Measurements from ENCODE around the gene ANKAR.

ANKAR gene

GRCh38 chr2:189674374-189675112, at the start of gene ANKAR:
TSS of gene ANKAR (plus strand) at chr2:189674670. CDS start at chr2:189676491, 1,821 bp downstream.
- H3K4me3 ChIP-seq (ENCODE audit: low read depth, low read length) = peak within 1 kb of the TSS; percentile 69
- TF ChIP-seq CTCF (IDR thresholded peaks at IDR 0.05; ENCODE audit: low read depth, low read length, missing control alignments) = peak; percentile 79
- DNase-seq (ENCODE audit: low read depth) = peak; percentile 56

GRCh38 chr2:189625636-189626035, 48.8 kb upstream of the ANKAR start:
- TF ChIP-seq CTCF (IDR thresholded peaks at IDR 0.05; ENCODE audit: low read depth, low read length, missing control alignments) = no peak
- no peak overlapping the region for H3K4me3 ChIP-seq (ENCODE audit: low read depth, low read length)
- no peak for DNase-seq (ENCODE audit: low read depth)

- no peak for TF ChIP-seq CTCF (IDR thresholded peaks at IDR 0.05; ENCODE audit: low read depth, low read length, missing control alignments)
- no peak for DNase-seq (ENCODE audit: low read depth)
- no peak overlapping the region for H3K4me3 ChIP-seq (ENCODE audit: low read depth, low read length)
Observed at GRCh38 chr2:189627789-189628188, 46.7 kb upstream of the ANKAR start.

- H3K4me3 ChIP-seq (ENCODE audit: low read depth, low read length) = no peak overlapping the region
- DNase-seq (ENCODE audit: low read depth) = no peak
- no peak for TF ChIP-seq CTCF (IDR thresholded peaks at IDR 0.05; ENCODE audit: low read depth, low read length, missing control alignments)
Observed at GRCh38 chr2:189628817-189629530, 45.5 kb upstream of the ANKAR start.

- H3K4me3 ChIP-seq (ENCODE audit: low read depth, low read length) = no peak overlapping the region
- DNase-seq (ENCODE audit: low read depth) = no peak
- no peak for TF ChIP-seq CTCF (IDR thresholded peaks at IDR 0.05; ENCODE audit: low read depth, low read length, missing control alignments)
Observed at GRCh38 chr2:189629531-189630453, 44.7 kb upstream of the ANKAR start.

- TF ChIP-seq CTCF (IDR thresholded peaks at IDR 0.05; ENCODE audit: low read depth, low read length, missing control alignments) = no peak
- H3K4me3 ChIP-seq (ENCODE audit: low read depth, low read length) = no peak overlapping the region
- DNase-seq (ENCODE audit: low read depth) = no peak
Observed at GRCh38 chr2:189631849-189632248, 42.6 kb upstream of the ANKAR start.

All from GM12864 (cell line).